Measurements from ENCODE around the gene PLCL1. TPM values are rescaled to one million over a fixed set of nuclear protein-coding genes. Genes with fewer than 3 reads are reported as not detected.

Gene PLCL1
- total RNA-seq, 2 donors from 2014 or later, result 25.6 to 26.2 TPM

DNA sequence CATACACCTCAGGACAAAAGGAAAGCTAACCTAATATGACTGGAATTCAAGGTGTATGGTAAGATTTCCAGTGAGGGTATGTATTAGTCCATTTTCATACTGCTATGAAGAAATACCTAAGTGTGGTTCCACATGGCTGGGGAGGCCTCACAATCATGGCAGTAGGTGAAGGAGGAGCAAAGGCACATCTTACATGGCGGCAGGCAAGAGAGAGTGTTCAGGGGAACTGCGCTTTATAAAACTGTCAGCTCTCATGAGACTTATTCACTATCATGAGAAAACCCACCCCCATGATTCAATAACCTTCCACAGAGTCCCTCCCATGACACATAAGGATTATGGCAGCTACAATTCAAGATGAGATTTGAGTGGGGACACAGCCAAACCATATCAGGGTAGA lies 186.0 kb downstream of the PLCL1 start:
- TF ChIP-seq, protein P1, sequence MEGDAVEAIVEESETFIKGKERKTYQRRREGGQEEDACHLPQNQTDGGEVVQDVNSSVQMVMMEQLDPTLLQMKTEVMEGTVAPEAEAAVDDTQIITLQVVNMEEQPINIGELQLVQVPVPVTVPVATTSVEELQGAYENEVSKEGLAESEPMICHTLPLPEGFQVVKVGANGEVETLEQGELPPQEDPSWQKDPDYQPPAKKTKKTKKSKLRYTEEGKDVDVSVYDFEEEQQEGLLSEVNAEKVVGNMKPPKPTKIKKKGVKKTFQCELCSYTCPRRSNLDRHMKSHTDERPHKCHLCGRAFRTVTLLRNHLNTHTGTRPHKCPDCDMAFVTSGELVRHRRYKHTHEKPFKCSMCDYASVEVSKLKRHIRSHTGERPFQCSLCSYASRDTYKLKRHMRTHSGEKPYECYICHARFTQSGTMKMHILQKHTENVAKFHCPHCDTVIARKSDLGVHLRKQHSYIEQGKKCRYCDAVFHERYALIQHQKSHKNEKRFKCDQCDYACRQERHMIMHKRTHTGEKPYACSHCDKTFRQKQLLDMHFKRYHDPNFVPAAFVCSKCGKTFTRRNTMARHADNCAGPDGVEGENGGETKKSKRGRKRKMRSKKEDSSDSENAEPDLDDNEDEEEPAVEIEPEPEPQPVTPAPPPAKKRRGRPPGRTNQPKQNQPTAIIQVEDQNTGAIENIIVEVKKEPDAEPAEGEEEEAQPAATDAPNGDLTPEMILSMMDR (IDR thresholded peaks at IDR 0.05), result no peak
- Histone ChIP-seq H3K4me1 (ENCODE audit: control insufficient read depth in 1 of 2, low read depth in 2 of 2) (peaks cover 0 to 19% of the 10 kb centered on the region in 2 donors), H3K27ac (no peak overlapping the region), H3K4me3 (no peak overlapping the region), H3K9me3 (no peaks in the 10 kb centered on the region), H3K27me3 (replicated peaks; ENCODE audit: insufficient read depth) (no peaks in the 10 kb centered on the region), H3K36me3 (no peaks in the 10 kb centered on the region)
- no peak for ATAC-seq (ENCODE audit: insufficient number of reproducible peaks, low FRiP score, low read depth)
- DNase-seq (ENCODE audit: low spot score), result no peak

DNA sequence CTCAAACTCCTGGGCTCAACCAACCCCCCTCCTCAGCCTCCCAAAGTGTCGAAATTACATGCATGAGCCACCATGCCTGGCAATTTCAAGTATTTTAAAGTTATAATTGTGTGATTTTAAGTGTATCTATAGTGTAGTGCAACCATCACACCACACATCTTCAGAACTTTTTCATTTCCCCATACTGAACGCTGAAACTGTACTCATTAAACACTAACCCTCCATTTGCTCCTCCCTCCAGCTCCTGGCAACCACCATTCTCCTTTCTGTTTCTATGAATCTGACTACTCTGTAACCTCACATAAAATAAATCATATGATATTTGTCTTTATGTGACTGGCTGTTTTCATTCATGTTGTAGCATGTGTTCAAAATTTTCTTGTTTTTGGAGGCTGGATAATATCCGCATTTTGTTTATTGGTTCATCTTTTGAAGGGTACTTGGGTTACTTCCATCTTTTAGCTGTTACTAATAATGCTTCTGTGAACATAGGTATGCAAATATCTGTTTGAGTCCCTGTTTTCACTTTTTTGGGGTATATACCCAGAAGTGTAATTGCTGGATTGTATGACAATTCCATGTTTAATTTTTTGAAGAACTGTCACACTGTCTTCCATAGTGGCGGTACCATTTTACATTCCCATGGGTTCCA lies 188.2 kb downstream of the PLCL1 start:
- H3K4me3 ChIP-seq, result no peak overlapping the region
- ATAC-seq (ENCODE audit: insufficient number of reproducible peaks, low FRiP score, low read depth), result no peak
- no peaks in the 10 kb centered on the region for H3K9me3 ChIP-seq
- H3K27ac ChIP-seq, result no peak overlapping the region
- H3K27me3 ChIP-seq (replicated peaks; ENCODE audit: insufficient read depth), result no peaks in the 10 kb centered on the region
- no peak for DNase-seq (ENCODE audit: low spot score)
- TF ChIP-seq, protein P1 (IDR thresholded peaks at IDR 0.05), result no peak
- no peaks in the 10 kb centered on the region for H3K36me3 ChIP-seq
- peaks cover 0 to 30% of the 10 kb centered on the region in 2 donors for H3K4me1 ChIP-seq (ENCODE audit: control insufficient read depth in 1 of 2, low read depth in 2 of 2)

DNA sequence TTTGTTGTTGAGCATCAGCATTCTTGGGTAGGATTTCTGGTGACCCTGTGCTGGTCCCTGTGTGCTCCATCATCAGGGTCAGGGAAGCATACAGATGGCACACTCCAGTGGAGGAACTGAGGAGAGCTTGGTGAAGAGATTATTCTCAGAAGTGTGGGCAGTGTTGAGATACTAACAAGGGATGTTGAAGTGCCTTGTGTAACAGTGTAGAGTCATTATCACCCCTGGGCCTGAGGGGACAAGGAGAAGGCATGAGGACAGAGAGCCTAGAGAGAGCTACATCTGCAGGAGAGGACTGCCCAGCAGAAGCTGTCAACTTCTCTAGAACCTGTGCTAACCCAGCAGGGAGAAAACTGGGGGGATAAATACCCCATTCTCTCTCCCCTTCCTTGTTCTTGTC lies 189.0 kb downstream of the PLCL1 start:
- Histone ChIP-seq H3K27ac (no peak overlapping the region), H3K27me3 (replicated peaks; ENCODE audit: insufficient read depth) (no peaks in the 10 kb centered on the region), H3K9me3 (no peaks in the 10 kb centered on the region), H3K4me1 (ENCODE audit: control insufficient read depth in 1 of 2, low read depth in 2 of 2) (peaks cover 0 to 30% of the 10 kb centered on the region in 2 donors), H3K4me3 (no peak overlapping the region), H3K36me3 (no peaks in the 10 kb centered on the region)
- TF ChIP-seq, protein P1 (IDR thresholded peaks at IDR 0.05), result no peak
- ATAC-seq (ENCODE audit: insufficient number of reproducible peaks, low FRiP score, low read depth), result no peak
- no peak for DNase-seq (ENCODE audit: low spot score)

DNA sequence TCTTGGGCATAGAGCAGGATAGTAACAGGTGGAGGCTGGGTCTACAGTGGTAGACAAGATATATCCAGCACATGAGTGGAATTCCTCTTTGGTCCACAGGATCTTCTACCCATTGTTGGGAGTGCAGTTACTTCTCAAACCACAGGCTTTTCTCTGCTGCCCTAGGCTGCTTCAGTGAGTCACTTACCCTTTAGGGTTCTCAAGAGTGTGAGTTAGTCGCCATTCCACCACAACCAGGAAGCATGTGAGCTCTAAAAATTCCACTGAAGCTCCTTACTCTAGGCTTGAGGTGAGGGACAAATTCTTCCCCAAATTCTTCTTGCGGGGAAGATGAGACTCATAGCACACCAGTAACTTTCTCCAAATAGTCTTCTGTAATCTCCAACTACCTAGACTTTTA lies 189.4 kb downstream of the PLCL1 start:
- ATAC-seq (ENCODE audit: insufficient number of reproducible peaks, low FRiP score, low read depth) (no peak), DNase-seq (ENCODE audit: low spot score) (no peak)
- H3K4me1 ChIP-seq (ENCODE audit: control insufficient read depth in 1 of 2, low read depth in 2 of 2), result peaks cover 0 to 30% of the 10 kb centered on the region in 2 donors
- no peak overlapping the region for H3K4me3 ChIP-seq
- H3K36me3 ChIP-seq, result no peaks in the 10 kb centered on the region
- TF ChIP-seq, protein P1 (IDR thresholded peaks at IDR 0.05), result no peak
- H3K27me3 ChIP-seq (replicated peaks; ENCODE audit: insufficient read depth), result no peaks in the 10 kb centered on the region
- H3K9me3 ChIP-seq, result no peaks in the 10 kb centered on the region
- H3K27ac ChIP-seq, result no peak overlapping the region

DNA sequence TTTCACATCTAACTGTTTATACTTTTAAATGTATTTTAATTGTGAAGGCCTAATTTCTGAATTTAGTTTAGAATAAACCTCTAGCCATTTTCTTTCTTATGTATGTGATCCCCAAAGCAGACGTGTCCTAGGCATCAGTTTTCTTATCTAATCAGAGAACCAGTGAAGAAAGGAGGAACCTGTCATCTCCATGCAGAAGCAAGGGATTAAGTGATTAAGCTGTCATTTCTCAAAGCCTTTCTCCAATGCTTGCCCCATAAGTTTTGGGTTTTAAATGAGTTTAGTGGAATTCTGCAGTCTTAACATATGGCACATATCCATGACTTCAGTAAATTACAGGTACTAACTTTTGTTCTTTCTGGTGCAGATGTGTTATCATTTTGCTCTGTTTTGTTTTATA lies 190.4 kb downstream of the PLCL1 start:
- Histone ChIP-seq H3K27ac (no peak overlapping the region), H3K27me3 (replicated peaks; ENCODE audit: insufficient read depth) (no peaks in the 10 kb centered on the region), H3K4me3 (no peak overlapping the region), H3K36me3 (no peaks in the 10 kb centered on the region), H3K9me3 (no peaks in the 10 kb centered on the region), H3K4me1 (ENCODE audit: control insufficient read depth in 1 of 2, low read depth in 2 of 2) (peaks cover 0 to 30% of the 10 kb centered on the region in 2 donors)
- DNase-seq (ENCODE audit: low spot score) (no peak), ATAC-seq (ENCODE audit: insufficient number of reproducible peaks, low FRiP score, low read depth) (no peak)
- TF ChIP-seq, protein P1 (IDR thresholded peaks at IDR 0.05), result no peak
